GM12878 (cell line): ENCODE measurements around the gene C14orf93. TPM values are rescaled to one million over a fixed set of nuclear protein-coding genes. Genes with fewer than 3 reads are reported as not detected.

ENCODE experiments used
- ATAC-seq: fragments of 200-7000 bp; cut with Tn5 transposase; 3 replicates; pipeline ENCODE4 v1.9.1; 2020; ENCODE audit warnings: mild to moderate bottlenecking, moderate library complexity
- BruUV-seq: library from RNA; stranded (reverse); fragments of 400-500 nt; replicated peaks from 2 replicates; lab custom pipeline; 2021; lab: Mats Ljungman, UMichigan
- CTCF ChIA-PET: fragments of 300-600 bp; sonication (Branson Sonifier 250); formaldehyde crosslinking; extraction: SDS; loops from one replicate; lab custom pipeline; 2021; ENCODE audit warnings: inconsistent platforms; lab: Yijun Ruan, JAX
- POLR2A ChIA-PET: fragments of 350-600 bp; formaldehyde crosslinking; extraction: SDS; loops from one replicate; lab custom pipeline; 2021; ENCODE audit warnings: inconsistent platforms; lab: Charles Lee
- RAD21 ChIA-PET: fragments of 300-600 bp; sonication (Branson Sonifier 250); formaldehyde crosslinking; loops from one replicate; lab custom pipeline; 2023; ENCODE audit warnings: antibody characterized with exemption; ENCODE audit not compliant: unreplicated experiment; lab: Charles Lee
- SMC1A ChIA-PET: fragments of 300-600 bp; sonication (Branson Sonifier 250); formaldehyde crosslinking; loops from one replicate; lab custom pipeline; 2023; ENCODE audit not compliant: unreplicated experiment, uncharacterized antibody; lab: Charles Lee
- DNase-seq: peaks from one replicate; pipeline ENCODE4 v3.0.0-alpha.2; 2011; ENCODE audit warnings: low read depth, low spot score
- FAIRE-seq: peaks from 3 replicates; lab custom pipeline; 2011; peaks lifted over from hg19 to GRCh38; lab: Jason Lieb, UNC
- H2AFZ ChIP-seq: 2 replicates; pipeline ENCODE4 v1.6.0; 2011; ENCODE audit warnings: low read depth, low read length, control low read depth; ENCODE audit not compliant: control insufficient read depth
- H3K27ac ChIP-seq: 2 replicates; pipeline ENCODE4 v1.5.1; 2011; ENCODE audit warnings: control low read depth; ENCODE audit not compliant: control insufficient read depth, insufficient read depth
- H3K27me3 ChIP-seq, 2 experiments: replicated peaks in 1 of 2; 2 replicates each; pipeline versions ENCODE4 v1.6.0 to v1.6.1; 2011; ENCODE audit warnings: low read length in 1 of 2; ENCODE audit not compliant: control insufficient read depth in 2 of 2, insufficient read depth in 2 of 2
- H3K36me3 ChIP-seq, 2 experiments: 2 replicates each; pipeline ENCODE4 v1.5.1; 2011; ENCODE audit warnings: low read length in 1 of 2; ENCODE audit not compliant: control insufficient read depth in 2 of 2, insufficient read depth in 2 of 2
- H3K4me1 ChIP-seq: 2 replicates; pipeline ENCODE4 v1.6.1; 2011; ENCODE audit warnings: mild to moderate bottlenecking, low read length, moderate library complexity, mixed read lengths; ENCODE audit not compliant: control insufficient read depth, insufficient read depth
- H3K4me2 ChIP-seq: 2 replicates; pipeline ENCODE4 v1.6.0; 2011; ENCODE audit warnings: control low read depth; ENCODE audit not compliant: control insufficient read depth, insufficient read depth
- H3K4me3 ChIP-seq: fragments of 200-600 bp; sonication (generic); 2 replicates; pipeline ENCODE4 v1.5.1; 2016
- H3K79me2 ChIP-seq: 2 replicates; pipeline ENCODE4 v1.6.0; 2011; ENCODE audit warnings: low read length; ENCODE audit not compliant: control insufficient read depth, insufficient read depth
- H3K9ac ChIP-seq: 2 replicates; pipeline ENCODE4 v1.8.0; 2011; ENCODE audit warnings: low read length, control low read depth, mixed read lengths; ENCODE audit not compliant: control insufficient read depth, insufficient read depth
- H3K9me3 ChIP-seq: replicated peaks from 3 replicates; pipeline ENCODE4 v1.5.1; 2011; ENCODE audit warnings: mild to moderate bottlenecking, low read length; ENCODE audit not compliant: control insufficient read depth, insufficient read depth
- H4K20me1 ChIP-seq: 2 replicates; pipeline ENCODE4 v1.6.0; 2011; ENCODE audit not compliant: control insufficient read depth, insufficient read depth
- BCL11A ChIP-seq: IDR thresholded peaks from 2 replicates; pipeline ENCODE4 v1.6.1; 2011; ENCODE audit warnings: low read depth, low read length
- CEBPB ChIP-seq, 2 experiments: fragments of 150-350 bp in 1 of 2; IDR thresholded peaks; 2 replicates each; pipeline ENCODE4 v1.6.1; 2012 to 2014; ENCODE audit warnings: low read depth in 2 of 2, low read length in 2 of 2, borderline replicate concordance in 1 of 2, inconsistent platforms in 1 of 2
- CHD2 ChIP-seq: IDR thresholded peaks from 2 replicates; pipeline ENCODE4 v1.6.1; 2011; ENCODE audit warnings: low read depth, low read length, improper control_type of control experiment, borderline replicate concordance
- DPF2 ChIP-seq: fragments of 450-650 bp; IDR thresholded peaks from 2 replicates; pipeline ENCODE4 v1.6.1; 2017; ENCODE audit warnings: mild to moderate bottlenecking
- FOXM1 ChIP-seq: IDR thresholded peaks from 2 replicates; pipeline ENCODE4 v1.6.1; 2012; ENCODE audit warnings: low read depth, mild to moderate bottlenecking, inconsistent platforms, low read length, moderate library complexity
- GABPA ChIP-seq: IDR thresholded peaks from 2 replicates; pipeline ENCODE4 v1.6.1; 2014; ENCODE audit warnings: antibody characterized with exemption, low read depth, mild to moderate bottlenecking, inconsistent platforms
- IKZF1 ChIP-seq: fragments of 450-650 bp; conservative IDR thresholded peaks from 2 replicates; pipeline ENCODE4 v1.6.1; 2017; ENCODE audit warnings: antibody characterized with exemption, mild to moderate bottlenecking
- KDM1A ChIP-seq: fragments of 200-600 bp; sonication (generic); IDR thresholded peaks from 2 replicates; pipeline ENCODE4 v1.6.1; 2016; ENCODE audit warnings: borderline replicate concordance
- MXI1 ChIP-seq: fragments of 150-350 bp; IDR thresholded peaks from 2 replicates; pipeline ENCODE4 v1.6.1; 2011; ENCODE audit warnings: low read depth, mild to moderate bottlenecking, inconsistent platforms, low read length, improper control_type of control experiment
- MYB ChIP-seq: fragments of 150-350 bp; IDR thresholded peaks from 2 replicates; pipeline ENCODE4 v1.6.1; 2014; ENCODE audit warnings: mild to moderate bottlenecking, low read depth, low read length, borderline replicate concordance
- NFIC ChIP-seq: IDR thresholded peaks from 2 replicates; pipeline ENCODE4 v1.6.1; 2012; ENCODE audit warnings: low read depth, mild to moderate bottlenecking, inconsistent platforms, low read length, moderate library complexity
- RFX5 ChIP-seq: IDR thresholded peaks from 2 replicates; pipeline ENCODE4 v1.6.1; 2011; ENCODE audit warnings: low read depth, low read length, improper control_type of control experiment
- SIN3A ChIP-seq: IDR thresholded peaks from 2 replicates; pipeline ENCODE4 v1.6.1; 2012; ENCODE audit warnings: low read depth, low read length, improper control_type of control experiment
- SMAD5 ChIP-seq: IDR thresholded peaks from 2 replicates; pipeline ENCODE4 v1.6.1; 2016; ENCODE audit warnings: antibody characterized with exemption, low read depth
- SREBF1 ChIP-seq: IDR thresholded peaks from 2 replicates; pipeline ENCODE4 v1.6.1; 2012; ENCODE audit warnings: mild to moderate bottlenecking, low read length
- TARDBP ChIP-seq: IDR thresholded peaks from 2 replicates; pipeline ENCODE4 v1.6.1; 2016; ENCODE audit warnings: borderline replicate concordance
- ZSCAN29 ChIP-seq: fragments of 450-650 bp; IDR thresholded peaks from 2 replicates; pipeline ENCODE4 v1.6.1; 2017; ENCODE audit warnings: mild to moderate bottlenecking, moderate library complexity
- WGBS: methylation state at CpG from one replicate; pipeline ENCODE4 v1.1.6; 2016; ENCODE audit warnings: low lambda C conversion rate; ENCODE audit not compliant: insufficient replicate concordance, insufficient coverage; ENCODE audit errors: missing lambda C conversion rate; 5-methylcytosine and 5-hydroxymethylcytosine counted together
- in situ Hi-C: fragments of 300-500 bp; cut with MboI; formaldehyde crosslinking; loops from 9 replicates; pipeline ENCODE4 v1.14.3; 2018; ENCODE audit warnings: mixed read lengths
- intact Hi-C: fragments of 100-400 bp; cut with micrococcal nuclease; formaldehyde crosslinking; loops from one replicate; pipeline ENCODE4 v1.14.2; 2022; ENCODE audit not compliant: unreplicated experiment
- polyA plus RNA-seq, 11 experiments: library from polyadenylated mRNA; depleted of rRNA in 4 of 11; unstranded in 6 of 11; stranded (reverse) in 5 of 11; fragments of >200 nt; fragmentation: Nextera tagmentation in 4 of 11; fragmentation: Illumina TruSeq in 1 of 11; extraction: Ambion mirVana in 4 of 11; extraction: Trizol in 1 of 11; gene quantifications; 1 replicate in 1 of 11; 2 replicates in 10 of 11; pipeline versions ENCODE4 v1.2.1 to v1.2.3, GENCODE V29; 2011 to 2016; ENCODE audit warnings: inconsistent platforms in 2 of 11, missing spikeins in 2 of 11, low read depth in 1 of 11
- total RNA-seq, 4 experiments: library from RNA; depleted of rRNA in 3 of 4; stranded (reverse); fragments of >200 nt in 3 of 4; fragmentation: Illumina TruSeq in 1 of 4; extraction: Trizol in 1 of 4; gene quantifications; 2 replicates each; pipeline versions ENCODE4 v1.2.1 to v1.2.3, GENCODE V29; 2013 to 2021
- TF ChIP-seq, protein P1 (sequence below): IDR thresholded peaks from 2 replicates; pipeline ENCODE4 v1.6.1; 2012; ENCODE audit warnings: mild to moderate bottlenecking, low read depth, low read length
- TF ChIP-seq, protein P2 (sequence below): IDR thresholded peaks from 2 replicates; pipeline ENCODE4 v1.6.1; 2011; ENCODE audit warnings: low read depth, low read length, improper control_type of control experiment, borderline replicate concordance
- TF ChIP-seq, protein P3 (sequence below): IDR thresholded peaks from 2 replicates; pipeline ENCODE4 v1.6.1; 2011; ENCODE audit warnings: borderline replicate concordance, low read depth, mild to moderate bottlenecking, moderate library complexity, mixed read lengths, low read length; ENCODE audit not compliant: insufficient read depth; ENCODE audit errors: extremely low read length

The C14orf93 gene
- total and polyA plus RNA-seq, 10 of the 15 experiments (the other 5 are each of a cell fraction or from before 2014, with no cell fraction given): 1.8 to 13.9 (median 10.2) TPM

DNA sequence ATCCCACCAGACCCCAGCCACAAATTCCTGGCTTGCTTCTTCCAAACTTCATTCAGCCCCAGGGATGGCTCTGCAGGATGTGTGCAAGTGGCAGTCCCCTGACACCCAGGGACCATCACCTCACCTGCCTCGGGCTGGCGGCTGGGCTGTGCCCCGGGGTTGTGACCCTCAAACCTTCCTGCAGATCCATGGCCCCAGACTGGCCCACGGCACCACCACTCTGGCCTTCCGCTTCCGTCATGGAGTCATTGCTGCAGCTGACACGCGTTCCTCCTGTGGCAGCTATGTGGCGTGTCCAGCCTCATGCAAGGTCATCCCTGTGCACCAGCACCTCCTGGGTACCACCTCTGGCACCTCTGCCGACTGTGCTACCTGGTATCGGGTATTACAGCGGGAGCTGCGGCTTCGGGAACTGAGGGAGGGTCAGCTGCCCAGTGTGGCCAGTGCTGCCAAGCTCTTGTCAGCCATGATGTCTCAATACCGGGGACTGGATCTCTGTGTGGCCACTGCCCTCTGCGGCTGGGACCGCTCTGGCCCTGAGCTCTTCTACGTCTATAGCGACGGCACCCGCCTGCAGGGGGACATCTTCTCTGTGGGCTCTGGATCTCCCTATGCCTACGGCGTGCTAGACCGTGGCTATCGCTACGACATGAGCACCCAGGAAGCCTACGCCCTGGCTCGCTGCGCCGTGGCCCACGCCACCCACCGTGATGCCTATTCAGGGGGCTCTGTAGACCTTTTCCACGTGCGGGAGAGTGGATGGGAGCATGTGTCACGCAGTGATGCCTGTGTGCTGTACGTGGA lies 32.4 kb upstream of the C14orf93 start, which contains the start of gene PSMB11:
TSS of gene PSMB11 (plus strand) at position 51 of the 804 bp plus-strand sequence. CDS start at position 65, 14 bp downstream.
- Histone ChIP-seq H3K4me1 (no peaks in the 10 kb centered on the region), H3K79me2 (no peaks in the 10 kb centered on the region), H4K20me1 (no peaks in the 10 kb centered on the region), H3K27me3 (no peaks in the 10 kb centered on the region; a peak in 2 of 4 replicates)
- RAD21 ChIA-PET: no interaction called here
- TF ChIP-seq ZSCAN29 (no peak), IKZF1 (no peak), SREBF1 (no peak), MYB (no peak), RFX5 (no peak), MXI1 (no peak), FOXM1 (no peak), BCL11A (no peak), DPF2 (no peak), SIN3A (no peak), CEBPB (IDR thresholded peaks at IDR 0.05; ENCODE audit: borderline replicate concordance in 1 of 2, low read depth in 2 of 2, low read length in 2 of 2) (no peak), TARDBP (no peak), CHD2 (no peak), NFIC (no peak), KDM1A (no peak), GABPA (no peak), SMAD5 (no peak)
- TF ChIP-seq, protein P1, sequence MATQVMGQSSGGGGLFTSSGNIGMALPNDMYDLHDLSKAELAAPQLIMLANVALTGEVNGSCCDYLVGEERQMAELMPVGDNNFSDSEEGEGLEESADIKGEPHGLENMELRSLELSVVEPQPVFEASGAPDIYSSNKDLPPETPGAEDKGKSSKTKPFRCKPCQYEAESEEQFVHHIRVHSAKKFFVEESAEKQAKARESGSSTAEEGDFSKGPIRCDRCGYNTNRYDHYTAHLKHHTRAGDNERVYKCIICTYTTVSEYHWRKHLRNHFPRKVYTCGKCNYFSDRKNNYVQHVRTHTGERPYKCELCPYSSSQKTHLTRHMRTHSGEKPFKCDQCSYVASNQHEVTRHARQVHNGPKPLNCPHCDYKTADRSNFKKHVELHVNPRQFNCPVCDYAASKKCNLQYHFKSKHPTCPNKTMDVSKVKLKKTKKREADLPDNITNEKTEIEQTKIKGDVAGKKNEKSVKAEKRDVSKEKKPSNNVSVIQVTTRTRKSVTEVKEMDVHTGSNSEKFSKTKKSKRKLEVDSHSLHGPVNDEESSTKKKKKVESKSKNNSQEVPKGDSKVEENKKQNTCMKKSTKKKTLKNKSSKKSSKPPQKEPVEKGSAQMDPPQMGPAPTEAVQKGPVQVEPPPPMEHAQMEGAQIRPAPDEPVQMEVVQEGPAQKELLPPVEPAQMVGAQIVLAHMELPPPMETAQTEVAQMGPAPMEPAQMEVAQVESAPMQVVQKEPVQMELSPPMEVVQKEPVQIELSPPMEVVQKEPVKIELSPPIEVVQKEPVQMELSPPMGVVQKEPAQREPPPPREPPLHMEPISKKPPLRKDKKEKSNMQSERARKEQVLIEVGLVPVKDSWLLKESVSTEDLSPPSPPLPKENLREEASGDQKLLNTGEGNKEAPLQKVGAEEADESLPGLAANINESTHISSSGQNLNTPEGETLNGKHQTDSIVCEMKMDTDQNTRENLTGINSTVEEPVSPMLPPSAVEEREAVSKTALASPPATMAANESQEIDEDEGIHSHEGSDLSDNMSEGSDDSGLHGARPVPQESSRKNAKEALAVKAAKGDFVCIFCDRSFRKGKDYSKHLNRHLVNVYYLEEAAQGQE: no peak
- TF ChIP-seq, protein P2, sequence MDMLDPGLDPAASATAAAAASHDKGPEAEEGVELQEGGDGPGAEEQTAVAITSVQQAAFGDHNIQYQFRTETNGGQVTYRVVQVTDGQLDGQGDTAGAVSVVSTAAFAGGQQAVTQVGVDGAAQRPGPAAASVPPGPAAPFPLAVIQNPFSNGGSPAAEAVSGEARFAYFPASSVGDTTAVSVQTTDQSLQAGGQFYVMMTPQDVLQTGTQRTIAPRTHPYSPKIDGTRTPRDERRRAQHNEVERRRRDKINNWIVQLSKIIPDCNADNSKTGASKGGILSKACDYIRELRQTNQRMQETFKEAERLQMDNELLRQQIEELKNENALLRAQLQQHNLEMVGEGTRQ: no peak
- TF ChIP-seq, protein P3, sequence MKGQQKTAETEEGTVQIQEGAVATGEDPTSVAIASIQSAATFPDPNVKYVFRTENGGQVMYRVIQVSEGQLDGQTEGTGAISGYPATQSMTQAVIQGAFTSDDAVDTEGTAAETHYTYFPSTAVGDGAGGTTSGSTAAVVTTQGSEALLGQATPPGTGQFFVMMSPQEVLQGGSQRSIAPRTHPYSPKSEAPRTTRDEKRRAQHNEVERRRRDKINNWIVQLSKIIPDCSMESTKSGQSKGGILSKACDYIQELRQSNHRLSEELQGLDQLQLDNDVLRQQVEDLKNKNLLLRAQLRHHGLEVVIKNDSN: no peak
- TF ChIP-seq, all 136 proteins: peak for 0
- WGBS: 69% methylated on average over 36 of the region's 36 CpGs
- Histone ChIP-seq H3K4me3 (no peak within 1 kb of the TSS), H3K9me3 (no peaks in the 10 kb centered on the region), H3K36me3 (no peaks in the 10 kb centered on the region), H2AFZ (no peak within 1 kb of the TSS), H3K4me2 (no peak within 1 kb of the TSS), H3K9ac (no peak within 1 kb of the TSS), H3K27ac (no peak within 1 kb of the TSS)
- ChIA-PET SMC1A (interaction anchor here (2.4 kb wide), 1 partner anchor 56 kb away, joined by 6 read pairs; no protein-coding TSS in a partner anchor), CTCF (interaction anchor here (0.5 to 3.2 kb wide), 4 partner anchors 17 to 56 kb away, joined by 3 to 14 read pairs (median 6); no protein-coding TSS in a partner anchor), POLR2A (interaction anchor here (0.6 kb wide), 1 partner anchor 277 kb away, joined by 4 read pairs; no protein-coding TSS in a partner anchor)
- FAIRE-seq: no peak
- in situ Hi-C loops: no loop called here
- no TSS peak for BruUV-seq
- intact Hi-C loops: no loop called here
- no peak for DNase-seq
- ATAC-seq: no peak
